GM06990 (cell line): ENCODE results near the gene CCDC107.

ENCODE experiments used
- DNase-seq: peaks from one replicate; pipeline ENCODE4 v3.0.0-alpha.2; 2011; ENCODE audit not compliant: insufficient read length; ENCODE audit errors: extremely low read depth
- H3K27me3 ChIP-seq: replicated peaks from 2 replicates; pipeline ENCODE4 v1.6.0; 2011; ENCODE audit warnings: low read length; ENCODE audit not compliant: control insufficient read depth, insufficient read depth
- H3K36me3 ChIP-seq: 2 replicates; pipeline ENCODE4 v1.5.1; 2011; ENCODE audit warnings: low read length; ENCODE audit not compliant: control insufficient read depth, insufficient read depth
- H3K4me3 ChIP-seq: replicated peaks from 2 replicates; pipeline ENCODE4 v1.5.1; 2011; ENCODE audit warnings: low read depth, mild to moderate bottlenecking, control low read depth, low read length
- TF ChIP-seq, protein P1 (sequence below): IDR thresholded peaks from 2 replicates; pipeline ENCODE4 v1.5.1; 2011; ENCODE audit warnings: low read length, control low read depth, mild to moderate bottlenecking, inconsistent platforms; ENCODE audit not compliant: insufficient read depth, poor library complexity, severe bottlenecking

The CCDC107 gene

DNA sequence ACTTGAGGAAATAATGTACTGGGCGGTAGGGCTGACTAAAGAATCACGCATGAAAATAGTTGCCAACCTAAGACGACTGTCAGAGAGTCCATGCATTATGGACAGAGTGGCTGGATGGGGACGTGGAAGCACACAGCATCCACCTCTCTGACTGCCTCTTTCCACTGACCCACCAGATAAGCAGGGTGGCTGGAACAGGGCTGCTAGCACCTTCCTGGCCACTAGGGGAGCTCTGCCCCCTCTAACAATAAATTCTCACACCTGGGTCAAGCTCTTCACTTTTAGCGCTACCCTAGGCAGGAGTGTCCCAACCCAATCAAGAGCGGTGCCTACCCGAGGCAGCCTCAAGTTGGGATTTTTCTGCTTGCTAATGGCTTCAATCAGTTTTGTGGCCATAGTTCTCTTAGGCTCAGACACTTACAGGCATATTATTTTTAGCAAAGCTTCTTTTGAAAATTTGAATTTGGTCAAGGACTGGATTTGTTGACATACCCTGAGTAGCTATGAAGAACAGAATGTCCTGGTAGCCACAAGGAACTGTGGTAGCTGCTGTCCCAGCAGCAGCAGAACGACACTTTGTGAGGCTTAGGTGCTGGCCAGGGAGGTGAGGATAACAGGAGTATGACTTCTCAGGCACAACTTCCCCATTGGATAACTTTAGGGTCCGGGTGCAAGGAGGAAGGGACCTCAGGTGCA, 38.6 kb downstream of the CCDC107 start:
- H3K27me3 ChIP-seq: no peaks in the 10 kb centered on the region
- H3K36me3 ChIP-seq: peaks cover 36% of the 10 kb centered on the region
- TF ChIP-seq, protein P1, sequence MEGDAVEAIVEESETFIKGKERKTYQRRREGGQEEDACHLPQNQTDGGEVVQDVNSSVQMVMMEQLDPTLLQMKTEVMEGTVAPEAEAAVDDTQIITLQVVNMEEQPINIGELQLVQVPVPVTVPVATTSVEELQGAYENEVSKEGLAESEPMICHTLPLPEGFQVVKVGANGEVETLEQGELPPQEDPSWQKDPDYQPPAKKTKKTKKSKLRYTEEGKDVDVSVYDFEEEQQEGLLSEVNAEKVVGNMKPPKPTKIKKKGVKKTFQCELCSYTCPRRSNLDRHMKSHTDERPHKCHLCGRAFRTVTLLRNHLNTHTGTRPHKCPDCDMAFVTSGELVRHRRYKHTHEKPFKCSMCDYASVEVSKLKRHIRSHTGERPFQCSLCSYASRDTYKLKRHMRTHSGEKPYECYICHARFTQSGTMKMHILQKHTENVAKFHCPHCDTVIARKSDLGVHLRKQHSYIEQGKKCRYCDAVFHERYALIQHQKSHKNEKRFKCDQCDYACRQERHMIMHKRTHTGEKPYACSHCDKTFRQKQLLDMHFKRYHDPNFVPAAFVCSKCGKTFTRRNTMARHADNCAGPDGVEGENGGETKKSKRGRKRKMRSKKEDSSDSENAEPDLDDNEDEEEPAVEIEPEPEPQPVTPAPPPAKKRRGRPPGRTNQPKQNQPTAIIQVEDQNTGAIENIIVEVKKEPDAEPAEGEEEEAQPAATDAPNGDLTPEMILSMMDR: peak; percentile 94
- no peak overlapping the region for H3K4me3 ChIP-seq
- no peak for DNase-seq

DNA sequence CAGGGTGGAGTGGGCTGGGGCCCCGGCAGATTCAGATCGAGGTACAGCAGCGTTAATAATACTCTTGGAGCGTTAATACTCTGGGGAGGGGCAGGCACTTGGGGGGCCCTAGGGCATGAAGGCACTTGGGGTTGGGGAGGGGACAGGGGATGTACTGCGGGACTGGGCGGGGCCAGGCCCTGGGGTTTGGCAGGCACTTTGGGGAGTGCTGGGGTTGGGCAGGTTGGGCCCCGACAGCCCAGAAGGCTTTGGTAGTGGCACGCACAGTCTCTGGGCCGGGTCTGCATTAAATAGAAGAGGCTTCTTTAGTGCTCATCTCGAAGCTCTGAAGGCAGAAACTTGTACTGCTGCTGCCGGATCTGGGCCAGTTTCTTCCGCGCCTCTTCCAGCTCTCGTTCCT, 39.4 kb downstream of the CCDC107 start:
- no peak for DNase-seq

DNA sequence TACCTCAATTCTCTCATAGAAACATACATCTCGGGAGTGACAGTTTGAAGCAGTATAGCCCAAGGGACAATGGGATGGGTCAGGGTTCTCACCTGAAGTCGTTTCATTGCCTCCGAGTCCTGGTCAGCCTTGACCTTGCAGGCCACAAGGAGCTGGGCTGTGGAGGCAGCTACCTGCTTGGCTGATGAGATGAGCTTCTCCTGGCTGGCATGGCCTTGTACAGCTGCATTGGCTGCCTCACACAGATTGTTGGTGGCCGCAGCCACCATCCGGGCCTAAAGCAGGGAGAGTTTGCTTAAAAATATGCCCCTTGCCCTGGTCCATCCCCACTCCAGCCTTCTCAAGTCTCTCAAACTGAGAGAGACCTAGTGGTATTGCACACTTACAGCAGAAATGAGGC, 40.1 kb downstream of the CCDC107 start:
- H3K27me3 ChIP-seq: no peaks in the 10 kb centered on the region
- H3K36me3 ChIP-seq: peaks cover 44% of the 10 kb centered on the region
- no peak for DNase-seq
- TF ChIP-seq, protein P1: no peak
- H3K4me3 ChIP-seq: no peak overlapping the region

More for the DNA sequence above, 39.4 kb downstream of the CCDC107 start:
- TF ChIP-seq, protein P1: no peak
- Histone ChIP-seq H3K36me3 (peaks cover 40% of the 10 kb centered on the region), H3K27me3 (no peaks in the 10 kb centered on the region), H3K4me3 (no peak overlapping the region)

DNA sequence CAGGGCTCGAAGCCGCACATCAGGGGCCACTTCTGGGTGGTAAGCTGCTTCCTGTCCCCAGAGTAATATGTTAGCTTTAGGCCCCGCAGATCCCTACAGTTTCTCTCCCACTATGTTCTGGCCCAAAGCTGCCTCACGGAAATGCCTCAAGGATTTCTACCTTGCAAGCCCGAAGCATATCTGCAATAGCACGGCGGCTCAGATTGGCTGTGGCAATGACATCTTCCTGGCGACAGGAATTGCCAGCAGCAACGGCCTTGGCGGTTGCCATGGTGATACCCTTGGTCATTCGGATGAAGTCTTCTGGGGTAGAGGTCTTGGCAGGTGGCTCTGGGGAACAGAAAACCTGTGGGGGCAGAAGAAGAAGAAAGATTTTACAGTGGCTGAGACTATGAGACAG, 41.9 kb downstream of the CCDC107 start:
- Histone ChIP-seq H3K4me3 (no peak overlapping the region), H3K27me3 (no peaks in the 10 kb centered on the region), H3K36me3 (peaks cover 60% of the 10 kb centered on the region)
- TF ChIP-seq, protein P1: no peak
- no peak for DNase-seq

DNA sequence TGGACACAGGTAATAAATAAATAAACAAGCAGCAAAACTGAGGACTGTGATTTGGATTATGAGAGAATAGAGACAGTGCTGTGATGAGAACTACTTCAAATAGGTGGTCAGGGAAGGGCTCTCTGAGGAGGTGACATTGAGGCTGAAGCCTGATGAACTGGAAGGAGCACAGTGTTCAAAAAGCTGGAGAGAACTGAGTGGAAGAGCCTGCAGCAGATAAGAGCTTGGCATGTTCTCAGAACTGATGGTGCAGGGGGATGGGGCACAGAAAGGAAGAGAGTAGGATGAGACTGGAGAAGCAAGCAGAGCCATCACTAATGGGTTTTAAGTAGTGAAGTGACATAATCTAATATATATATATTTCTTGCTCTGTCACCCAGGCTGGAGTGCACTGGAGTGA, 42.9 kb downstream of the CCDC107 start:
- Histone ChIP-seq H3K36me3 (peaks cover 69% of the 10 kb centered on the region), H3K27me3 (no peaks in the 10 kb centered on the region), H3K4me3 (no peak overlapping the region)
- TF ChIP-seq, protein P1: no peak
- no peak for DNase-seq

DNA sequence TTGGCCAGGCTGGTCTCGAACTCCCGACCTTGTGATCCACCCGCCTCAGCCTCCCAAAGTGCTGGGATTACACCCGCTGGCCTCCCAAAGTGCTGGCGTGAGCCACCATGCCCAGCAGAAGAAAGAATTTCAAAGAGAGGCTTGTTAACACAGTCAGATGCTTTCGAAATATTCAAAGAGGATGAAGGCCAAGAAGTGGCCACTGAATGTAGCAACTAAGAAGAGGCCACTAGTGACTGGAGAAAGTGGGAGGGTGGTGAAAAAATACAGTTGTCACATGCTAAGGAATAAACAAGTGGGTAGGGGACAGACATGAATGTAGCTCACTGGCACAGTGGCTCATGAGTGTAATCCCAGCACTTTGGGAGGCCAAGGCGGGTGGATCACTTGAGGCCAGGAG, 44.6 kb downstream of the CCDC107 start:
- H3K4me3 ChIP-seq: no peak overlapping the region
- DNase-seq: no peak
- TF ChIP-seq, protein P1: no peak
- no peaks in the 10 kb centered on the region for H3K27me3 ChIP-seq
- peaks cover 77% of the 10 kb centered on the region for H3K36me3 ChIP-seq
